BJ (cell line): ENCODE data around the gene CFAP119. TPM values are rescaled to one million over a fixed set of nuclear protein-coding genes. Genes with fewer than 3 reads are reported as not detected.

Source experiments
- CTCF ChIA-PET: fragments of 350-600 bp; formaldehyde crosslinking; extraction: SDS; loops from one replicate; lab custom pipeline; 2021; ENCODE audit warnings: antibody characterized with exemption, inconsistent platforms; lab: Yijun Ruan, JAX
- POLR2A ChIA-PET: fragments of 300-600 bp; sonication (Branson Sonifier 250); formaldehyde crosslinking; extraction: SDS; loops from one replicate; lab custom pipeline; 2021; ENCODE audit warnings: antibody characterized with exemption; lab: Charles Lee
- DNase-seq: peaks from one replicate; pipeline ENCODE4 v3.0.0-alpha.2; 2011; ENCODE audit warnings: low read depth
- H3K27me3 ChIP-seq: 2 replicates; pipeline ENCODE4 v1.6.0; 2011; ENCODE audit warnings: low read length; ENCODE audit not compliant: control insufficient read depth, insufficient read depth
- H3K36me3 ChIP-seq: 2 replicates; pipeline ENCODE4 v1.5.1; 2011; ENCODE audit warnings: low read length; ENCODE audit not compliant: control insufficient read depth, insufficient read depth
- H3K4me3 ChIP-seq: 2 replicates; pipeline ENCODE4 v1.5.1; 2011; ENCODE audit warnings: low read depth, mild to moderate bottlenecking, control low read depth, low read length
- polyA plus RNA-seq: library from polyadenylated mRNA; depleted of rRNA; stranded (reverse); fragments of >200 nt; gene quantifications from 2 replicates; pipeline ENCODE4 v1.2.3, GENCODE V29; 2011
- TF ChIP-seq, protein P1 (sequence below): IDR thresholded peaks from 2 replicates; pipeline ENCODE4 v1.5.1; 2011; ENCODE audit warnings: low read depth, mild to moderate bottlenecking, control low read depth, inconsistent platforms, low read length, moderate library complexity; ENCODE audit not compliant: insufficient read depth

Gene CFAP119
- polyA plus RNA-seq, 1 experiment: 4.7 TPM

DNA sequence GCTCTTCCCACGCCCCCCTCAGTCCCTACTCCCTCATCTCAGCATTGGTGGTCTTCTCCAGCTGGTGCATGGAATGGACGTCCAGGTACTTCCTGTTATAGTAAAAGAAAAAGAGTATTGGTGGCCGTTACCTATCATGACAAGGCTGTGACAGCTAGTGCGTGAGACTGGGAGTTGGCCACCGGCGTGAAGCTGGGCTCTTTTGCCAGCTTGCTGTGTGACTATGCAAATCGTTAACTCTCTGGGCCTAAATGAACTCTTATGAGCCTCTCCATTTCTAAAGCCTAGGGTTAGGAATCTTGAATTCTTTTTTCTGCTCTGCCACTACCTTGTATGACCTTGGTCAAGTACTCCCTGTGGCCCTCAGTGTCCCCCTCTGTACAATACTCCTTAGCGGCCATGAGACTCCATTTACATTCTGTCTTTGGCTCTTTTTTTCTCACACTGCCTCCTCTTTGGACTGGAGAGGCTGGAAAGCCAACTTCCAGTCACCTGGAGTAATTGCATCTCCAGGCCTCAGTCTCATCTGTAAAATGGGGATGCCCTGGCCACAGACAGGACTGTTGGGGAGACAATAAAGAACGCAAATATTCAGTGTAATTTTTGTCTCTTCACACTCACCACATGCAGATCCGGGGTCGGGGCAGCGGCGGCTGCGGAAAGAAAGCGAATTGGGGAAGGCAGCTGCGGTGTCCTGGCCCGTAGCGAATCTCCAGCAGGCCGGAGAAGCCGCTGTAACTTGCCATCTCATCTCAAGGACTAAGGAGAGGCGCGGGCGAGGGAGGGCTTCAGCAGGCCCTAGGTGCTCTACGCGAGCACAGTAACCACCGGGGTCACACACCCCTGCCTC, 1.1 kb downstream of the CFAP119 start:
- ChIA-PET CTCF (no interaction called here), POLR2A (no interaction called here)
- Histone ChIP-seq H3K27me3 (no peaks in the 10 kb centered on the region), H3K36me3 (peaks cover 28% of the 10 kb centered on the region), H3K4me3 (peak overlapping the region; percentile 74)
- DNase-seq: no peak
- TF ChIP-seq, protein P1, sequence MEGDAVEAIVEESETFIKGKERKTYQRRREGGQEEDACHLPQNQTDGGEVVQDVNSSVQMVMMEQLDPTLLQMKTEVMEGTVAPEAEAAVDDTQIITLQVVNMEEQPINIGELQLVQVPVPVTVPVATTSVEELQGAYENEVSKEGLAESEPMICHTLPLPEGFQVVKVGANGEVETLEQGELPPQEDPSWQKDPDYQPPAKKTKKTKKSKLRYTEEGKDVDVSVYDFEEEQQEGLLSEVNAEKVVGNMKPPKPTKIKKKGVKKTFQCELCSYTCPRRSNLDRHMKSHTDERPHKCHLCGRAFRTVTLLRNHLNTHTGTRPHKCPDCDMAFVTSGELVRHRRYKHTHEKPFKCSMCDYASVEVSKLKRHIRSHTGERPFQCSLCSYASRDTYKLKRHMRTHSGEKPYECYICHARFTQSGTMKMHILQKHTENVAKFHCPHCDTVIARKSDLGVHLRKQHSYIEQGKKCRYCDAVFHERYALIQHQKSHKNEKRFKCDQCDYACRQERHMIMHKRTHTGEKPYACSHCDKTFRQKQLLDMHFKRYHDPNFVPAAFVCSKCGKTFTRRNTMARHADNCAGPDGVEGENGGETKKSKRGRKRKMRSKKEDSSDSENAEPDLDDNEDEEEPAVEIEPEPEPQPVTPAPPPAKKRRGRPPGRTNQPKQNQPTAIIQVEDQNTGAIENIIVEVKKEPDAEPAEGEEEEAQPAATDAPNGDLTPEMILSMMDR: no peak

DNA sequence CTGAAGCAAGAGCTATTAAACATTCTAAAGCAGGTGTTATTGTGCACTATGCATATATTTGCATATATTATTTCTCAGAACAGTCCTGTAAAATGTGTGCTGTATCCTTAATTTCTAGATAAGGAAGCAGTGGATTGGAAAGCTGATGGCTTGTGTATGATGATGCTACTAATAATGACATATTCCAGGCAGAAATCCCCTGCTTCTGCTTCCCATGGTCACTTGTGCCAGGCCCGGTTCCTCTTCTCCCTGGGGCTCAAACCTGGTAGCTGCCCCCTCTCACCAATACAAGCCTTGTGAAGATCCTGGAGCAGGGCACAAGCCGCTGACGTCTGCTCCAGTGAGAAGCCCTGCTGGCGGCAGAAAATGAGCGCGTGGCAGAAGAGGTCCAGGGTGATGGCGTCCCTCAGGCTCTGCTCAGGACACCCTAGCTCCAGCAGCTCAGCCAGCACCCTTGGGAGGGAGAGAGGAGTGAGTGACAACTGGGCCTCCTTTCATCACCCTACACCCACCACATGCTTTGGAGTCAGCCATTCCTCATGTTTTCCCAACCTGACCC, 1.8 kb downstream of the CFAP119 start:
- H3K4me3 ChIP-seq: no peak overlapping the region
- no peaks in the 10 kb centered on the region for H3K27me3 ChIP-seq
- CTCF ChIA-PET: interaction anchor here (1.0 kb wide), 1 partner anchor 13 kb away, joined by 3 read pairs; the partner anchor contains the start of gene PHKG2
- peaks cover 23% of the 10 kb centered on the region for H3K36me3 ChIP-seq
- POLR2A ChIA-PET: interaction anchor here (0.7 kb wide), 1 partner anchor 1772 kb away, joined by 3 read pairs; no protein-coding TSS in a partner anchor
- TF ChIP-seq, protein P1: no peak
- DNase-seq: no peak

DNA sequence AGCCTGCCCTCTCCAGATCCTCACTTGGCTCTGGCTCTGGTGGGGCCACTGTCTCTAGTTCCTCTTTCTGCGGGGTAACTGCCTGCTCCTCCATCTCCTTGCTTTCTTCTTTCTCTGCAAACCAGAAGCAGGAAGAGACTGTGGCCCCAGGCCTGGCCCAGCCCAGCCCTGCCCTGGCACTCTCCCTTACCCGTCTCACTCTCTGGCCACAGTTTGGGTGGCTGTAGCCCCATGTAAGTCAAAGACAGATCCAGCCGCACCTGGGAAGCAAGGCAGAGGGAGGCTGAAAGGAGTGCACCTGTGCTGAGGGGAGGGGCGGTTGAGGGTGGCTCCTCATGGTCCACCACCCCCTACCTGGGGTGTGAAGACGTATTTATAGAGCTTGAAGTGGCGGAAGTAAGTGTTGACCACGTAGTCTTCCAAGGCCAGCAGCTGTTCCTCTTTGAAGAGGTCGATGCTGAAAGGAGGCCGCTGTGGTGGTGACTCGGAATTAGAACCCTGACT, 2.8 kb downstream of the CFAP119 start:
- ChIA-PET CTCF (no interaction called here), POLR2A (no interaction called here)
- Histone ChIP-seq H3K36me3 (peaks cover 13% of the 10 kb centered on the region), H3K4me3 (no peak overlapping the region), H3K27me3 (no peaks in the 10 kb centered on the region)
- TF ChIP-seq, protein P1: no peak
- no peak for DNase-seq

DNA sequence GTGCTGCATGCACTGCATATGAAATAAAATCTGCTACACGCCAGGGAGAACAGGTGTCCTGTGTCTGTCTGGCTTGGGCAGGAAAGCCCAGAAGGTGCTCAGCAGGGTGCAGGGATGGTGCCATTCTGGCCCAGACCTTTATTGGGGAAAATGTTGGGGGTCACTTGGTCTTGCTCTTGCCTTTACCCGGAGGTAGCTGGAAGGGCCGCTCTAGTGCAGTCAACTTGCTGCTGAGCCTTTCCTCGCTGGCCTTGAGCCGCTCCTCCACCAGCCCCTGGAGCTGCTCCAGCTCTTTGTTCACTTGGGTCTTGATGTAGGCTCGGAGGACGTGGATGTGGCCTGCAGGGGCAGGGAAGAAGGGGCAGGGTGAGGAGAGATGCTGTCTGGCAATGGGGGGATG, 4.5 kb downstream of the CFAP119 start:
- H3K4me3 ChIP-seq: no peak overlapping the region
- DNase-seq: no peak
- ChIA-PET CTCF (no interaction called here), POLR2A (no interaction called here)
- peaks cover 18% of the 10 kb centered on the region for H3K36me3 ChIP-seq
- no peaks in the 10 kb centered on the region for H3K27me3 ChIP-seq
- TF ChIP-seq, protein P1: no peak

DNA sequence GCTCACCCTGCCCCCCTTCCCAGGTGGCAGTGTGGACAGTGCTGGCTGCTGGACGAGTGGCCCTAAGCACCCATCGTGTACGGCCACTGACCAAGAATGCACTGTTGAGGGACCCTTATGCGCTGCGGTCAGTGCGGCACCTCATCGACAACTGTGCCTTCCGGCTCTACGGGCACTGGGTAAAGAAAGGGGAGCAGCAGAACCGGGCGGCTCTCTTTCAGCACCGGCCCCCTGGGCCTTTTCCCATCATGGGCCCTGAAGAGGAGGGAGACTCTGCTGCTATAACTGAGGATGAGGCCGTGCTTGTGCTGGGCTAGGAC, 5.1 kb downstream of the CFAP119 start:
- TF ChIP-seq, protein P1: no peak
- peaks cover 18% of the 10 kb centered on the region for H3K36me3 ChIP-seq
- H3K27me3 ChIP-seq: no peaks in the 10 kb centered on the region
- H3K4me3 ChIP-seq: no peak overlapping the region
- ChIA-PET POLR2A (no interaction called here), CTCF (no interaction called here)
- no peak for DNase-seq
